GM18520 (cell line): Measurements from ENCODE around the gene HNF1A.

Experiments
- ATAC-seq: cut with Tn5 transposase; IDR thresholded peaks from one replicate; pipeline ENCODE4 v1.9.1; 2021; ENCODE audit not compliant: unreplicated experiment

The HNF1A gene

DNA sequence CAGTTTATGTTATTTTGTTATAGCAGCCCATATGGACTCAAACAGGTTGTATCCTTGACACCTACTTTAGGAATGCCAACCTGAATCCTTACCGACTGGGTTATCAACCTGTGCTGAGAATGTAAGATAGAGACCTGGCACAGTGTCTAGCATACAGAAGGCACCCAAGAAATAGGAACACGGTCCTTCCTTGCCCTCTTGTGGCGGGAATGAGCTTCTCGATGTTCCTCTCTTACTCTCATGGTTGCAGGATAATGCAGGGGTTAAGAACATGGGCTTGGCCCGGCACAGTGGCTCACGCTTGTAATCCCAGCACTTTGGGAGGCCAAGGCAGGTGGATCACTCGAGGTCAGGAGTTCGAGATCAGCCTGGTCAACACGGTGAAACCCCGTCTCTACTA is 31.4 kb downstream of the HNF1A start:
- no peak for ATAC-seq

DNA sequence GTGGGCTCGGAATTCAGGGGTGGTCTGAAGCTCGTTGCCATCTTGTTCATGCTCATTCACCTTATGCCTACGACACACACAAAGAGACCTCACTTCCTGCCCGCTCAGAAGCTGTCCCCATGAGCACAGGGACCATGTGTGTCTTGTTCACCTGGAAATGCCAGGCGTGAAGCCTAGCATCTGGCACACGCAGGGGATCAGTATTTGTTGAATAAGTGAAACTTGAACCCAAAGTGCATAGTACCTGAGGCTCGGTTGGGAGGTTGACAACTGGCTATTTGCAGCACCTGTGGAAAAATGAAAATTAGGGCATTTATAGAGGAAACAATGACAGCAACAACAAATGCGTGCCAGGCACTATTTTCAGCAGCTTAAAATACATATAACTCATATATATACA is 32.5 kb downstream of the HNF1A start:
- ATAC-seq: no peak

- ATAC-seq: no peak
Measured at GRCh38 chr12:121011820-121012219, 33.5 kb downstream of the HNF1A start.

GRCh38 chr12:121013715-121014114 is 35.4 kb downstream of the HNF1A start:
- ATAC-seq: no peak

GRCh38 chr12:121015825-121016766 is 37.8 kb downstream of the HNF1A start, which contains the start of gene C12orf43:
Gene C12orf43, minus strand, starts transcription at chr12:121016487. Its CDS starts 13 bp downstream, at chr12:121016474.
- ATAC-seq: peak; percentile 87

DNA sequence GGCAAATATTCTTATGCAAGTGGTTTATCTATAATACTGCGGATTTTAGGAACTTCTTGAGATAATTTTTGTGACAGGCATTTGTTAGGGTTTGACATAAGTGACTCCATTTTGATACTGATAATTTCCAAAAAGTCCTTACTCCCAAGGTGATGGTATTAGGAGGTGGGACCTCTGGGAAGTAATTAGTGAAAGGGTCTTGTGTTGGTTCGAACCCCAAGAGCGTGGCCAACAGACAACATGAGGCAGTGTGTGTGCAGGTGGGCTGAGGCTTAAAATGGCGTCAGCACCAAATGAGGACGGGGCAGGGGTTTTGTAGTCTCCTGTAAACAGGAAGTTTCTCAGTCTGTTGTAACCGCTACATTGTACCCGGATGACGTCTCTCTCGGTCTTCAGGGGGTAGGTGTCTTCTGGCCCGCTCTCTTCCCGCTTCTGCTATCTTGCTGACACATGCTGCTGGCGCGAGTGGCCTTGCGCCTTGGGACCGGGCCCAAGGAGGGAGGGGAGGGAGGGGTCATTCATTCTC is 39.7 kb downstream of the HNF1A start:
- no peak for ATAC-seq

GRCh38 chr12:121018860-121019617 is 40.7 kb downstream of the HNF1A start:
- ATAC-seq: no peak

DNA sequence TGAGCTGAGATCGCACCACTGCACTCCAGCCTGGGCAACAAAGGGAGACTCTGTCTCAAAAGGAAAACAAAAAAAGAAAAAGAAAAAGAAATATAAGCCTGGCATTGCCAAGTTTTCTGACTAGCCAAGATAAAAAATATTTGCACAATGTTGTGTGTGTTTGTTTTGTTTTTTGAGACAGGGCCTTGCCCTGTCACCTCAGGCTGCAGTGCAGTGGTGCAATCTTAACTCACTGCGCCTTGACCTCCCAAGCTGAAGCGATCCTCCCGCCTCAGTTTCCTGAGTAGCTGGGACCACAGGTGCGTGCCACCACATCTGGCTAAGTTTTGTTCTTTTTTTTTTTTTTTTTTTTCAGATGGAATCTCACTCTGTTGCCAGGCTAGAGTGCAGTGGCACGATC is 43.4 kb downstream of the HNF1A start:
- ATAC-seq: no peak

DNA sequence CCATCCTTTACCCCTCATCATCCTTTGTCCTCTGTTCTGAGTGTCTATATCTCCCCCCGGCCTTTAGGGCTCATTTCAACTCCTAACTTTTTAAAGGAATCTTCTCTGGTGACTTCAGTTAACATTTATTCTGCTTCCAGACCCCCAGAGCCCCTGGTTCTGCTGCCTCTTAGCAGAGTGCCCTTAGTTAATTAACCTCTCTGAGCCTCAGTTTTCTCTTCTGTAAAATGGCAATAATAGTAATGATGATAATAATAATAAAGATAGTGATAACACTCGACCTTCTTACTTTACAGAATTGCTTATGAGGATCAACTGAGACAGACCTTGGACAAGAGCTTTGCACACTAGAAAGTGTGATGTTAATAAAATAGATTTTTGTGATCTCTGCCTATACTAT is 44.4 kb downstream of the HNF1A start:
- ATAC-seq: no peak

- no peak for ATAC-seq
Measured at GRCh38 chr12:121023799-121024198, 45.5 kb downstream of the HNF1A start.

- no peak for ATAC-seq
Measured at GRCh38 chr12:121025442-121026226, 47.3 kb downstream of the HNF1A start.

GRCh38 chr12:121026274-121027045 is 48.1 kb downstream of the HNF1A start:
- ATAC-seq: no peak

- no peak for ATAC-seq
Measured at GRCh38 chr12:121030576-121031212, 52.4 kb downstream of the HNF1A start.

DNA sequence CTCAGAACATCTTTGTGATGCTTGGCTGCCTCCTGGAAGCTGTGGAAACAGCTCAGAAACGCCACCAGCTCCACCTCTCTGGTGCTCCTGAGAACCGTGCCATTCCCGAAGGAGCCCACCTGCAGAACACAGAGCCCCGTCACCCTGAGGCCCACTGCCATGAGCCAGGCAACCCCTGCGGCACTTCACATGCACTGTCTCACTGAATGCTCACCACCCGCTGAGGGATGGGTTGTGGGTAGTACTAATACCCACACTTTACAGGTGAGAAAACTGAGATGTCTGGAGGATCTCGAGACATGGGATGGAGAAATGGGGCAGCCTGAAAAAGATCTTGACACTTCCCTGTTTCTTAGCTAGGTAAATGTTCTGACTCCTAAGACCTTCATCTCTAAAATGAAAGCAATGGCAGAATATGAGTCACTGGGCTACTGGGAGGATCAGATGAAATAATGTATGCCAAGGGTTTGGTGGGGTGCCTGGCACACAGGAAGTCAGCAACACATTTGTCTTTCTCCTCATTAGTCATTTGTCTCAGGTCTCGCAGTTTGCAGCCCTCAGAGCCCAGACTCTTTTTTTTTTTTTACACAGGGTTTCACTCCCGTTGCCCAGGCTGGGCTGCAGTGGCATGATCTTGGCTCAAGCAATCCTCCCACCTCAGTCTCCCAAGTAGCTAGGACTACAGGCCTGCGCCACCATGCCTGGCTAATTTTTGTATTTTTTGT is 55.4 kb downstream of the HNF1A start:
- ATAC-seq: peak; percentile 54

DNA sequence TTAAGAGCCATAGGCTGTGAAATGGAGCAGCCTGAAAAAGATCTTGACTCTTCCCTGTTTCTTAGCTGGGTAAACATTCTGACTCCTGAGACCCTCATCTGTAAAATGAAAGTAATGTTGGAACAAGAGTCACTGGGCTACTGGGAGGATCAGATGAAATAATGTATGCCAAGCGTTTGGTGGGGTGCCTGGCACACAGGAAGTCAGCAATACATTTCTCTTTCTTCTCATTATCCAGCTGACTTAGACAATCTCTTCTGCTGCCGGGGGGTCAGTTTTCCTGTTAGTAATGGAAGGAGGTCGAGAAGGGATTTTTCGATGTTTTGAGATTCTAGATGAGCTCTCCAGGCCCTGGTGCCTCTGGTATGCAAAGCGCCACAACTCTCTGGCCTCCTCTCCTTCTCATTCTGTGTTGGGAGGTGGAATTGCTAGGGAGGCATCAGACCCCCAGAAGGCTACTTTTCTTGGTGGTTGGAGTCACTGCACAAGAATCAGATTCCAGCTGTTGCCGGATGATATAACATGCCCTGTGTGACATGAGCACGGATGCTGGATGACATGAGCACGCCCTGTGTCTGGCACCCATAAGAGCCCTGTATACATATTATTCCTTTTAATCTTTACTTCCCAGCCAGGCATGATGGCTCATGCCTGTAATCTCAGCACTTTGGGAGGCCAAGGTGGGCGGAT is 56.4 kb downstream of the HNF1A start:
- ATAC-seq: no peak

DNA sequence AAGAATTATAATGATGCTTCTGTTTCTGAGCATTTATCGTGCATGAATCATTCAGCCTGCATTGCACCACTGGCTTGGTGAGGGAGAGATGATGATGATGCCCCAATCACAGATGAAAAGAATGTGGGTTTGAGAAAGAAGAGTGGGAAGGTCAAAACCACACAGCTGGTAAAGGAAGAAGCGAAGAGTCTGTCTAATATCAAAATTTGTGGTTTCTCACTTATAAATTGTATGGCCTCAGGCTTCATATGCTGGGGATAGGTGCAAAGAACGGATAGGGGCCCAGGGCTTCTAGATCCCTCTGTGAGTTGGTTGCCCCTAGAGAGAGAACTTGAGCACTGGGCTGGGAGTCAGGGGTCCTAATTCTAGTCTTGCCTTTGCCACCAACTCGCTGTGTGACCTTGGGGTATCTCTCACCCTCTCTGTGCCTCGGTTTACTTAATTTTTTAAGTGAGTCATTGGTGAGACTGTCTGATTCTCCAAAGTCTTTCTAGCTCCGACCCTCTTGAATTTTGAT is 58.5 kb downstream of the HNF1A start:
- ATAC-seq: no peak

GRCh38 chr12:121038861-121039668 is 60.7 kb downstream of the HNF1A start, which contains the start of gene OASL:
Gene OASL, minus strand, starts transcription at chr12:121039246. Its CDS starts 275 bp downstream, at chr12:121038971.
- ATAC-seq: peak; percentile 48
